KMS-11 (cell line): ENCODE results near the gene CACNA1D.
"Not testable (repeated sequence)": the region's sequence is repeated elsewhere in the genome, so short reads cannot be mapped to it uniquely, and the experiment has no call there.

Experiments used
- H2AFZ ChIP-seq: fragments of 200-600 bp; sonication (generic); 2 replicates; pipeline ENCODE4 v1.6.1; 2016; ENCODE audit warnings: antibody characterized with exemption, mixed run types, low read depth
- H3K27ac ChIP-seq: fragments of 200-600 bp; sonication (generic); 2 replicates; pipeline ENCODE4 v1.6.1; 2016; ENCODE audit warnings: mild to moderate bottlenecking, mixed run types
- H3K27me3 ChIP-seq: fragments of 200-600 bp; sonication (generic); 2 replicates; pipeline ENCODE4 v1.6.1; 2017; ENCODE audit warnings: mild to moderate bottlenecking, low read depth, mixed run types, moderate library complexity; ENCODE audit not compliant: insufficient read depth
- H3K36me3 ChIP-seq: fragments of 200-600 bp; sonication (generic); 2 replicates; pipeline ENCODE4 v1.6.1; 2017; ENCODE audit warnings: mild to moderate bottlenecking, mixed run types; ENCODE audit not compliant: insufficient read depth
- H3K4me1 ChIP-seq: fragments of 200-600 bp; sonication (generic); 2 replicates; pipeline ENCODE4 v1.6.1; 2016; ENCODE audit warnings: mild to moderate bottlenecking, low read depth, mixed run types; ENCODE audit not compliant: poor library complexity, severe bottlenecking
- H3K4me2 ChIP-seq: fragments of 200-600 bp; sonication (generic); 2 replicates; pipeline ENCODE4 v1.7.0; 2016; ENCODE audit warnings: mild to moderate bottlenecking, mixed run types
- H3K4me3 ChIP-seq: fragments of 200-600 bp; sonication (generic); IDR thresholded peaks from 2 replicates; pipeline ENCODE4 v1.6.1; 2017; ENCODE audit warnings: low read depth, low read length, mixed read lengths; ENCODE audit not compliant: insufficient read depth
- H3K79me2 ChIP-seq: fragments of 200-600 bp; sonication (generic); 2 replicates; pipeline ENCODE4 v1.6.1; 2016; ENCODE audit warnings: low read depth, mixed run types; ENCODE audit not compliant: insufficient read depth
- H3K9ac ChIP-seq: fragments of 200-600 bp; sonication (generic); 2 replicates; pipeline ENCODE4 v1.6.1; 2016; ENCODE audit warnings: mild to moderate bottlenecking, mixed run types
- H4K20me1 ChIP-seq: fragments of 200-600 bp; sonication (generic); 2 replicates; pipeline ENCODE4 v1.6.1; 2016; ENCODE audit warnings: mild to moderate bottlenecking, mixed run types; ENCODE audit not compliant: insufficient read depth
- TF ChIP-seq, protein P1 (sequence below): fragments of 200-600 bp; sonication (generic); conservative IDR thresholded peaks from 2 replicates; pipeline ENCODE4 v1.6.1; 2017; ENCODE audit warnings: low read depth, mild to moderate bottlenecking, antibody characterized with exemption, low read length, moderate library complexity, mixed read lengths

The CACNA1D gene

DNA sequence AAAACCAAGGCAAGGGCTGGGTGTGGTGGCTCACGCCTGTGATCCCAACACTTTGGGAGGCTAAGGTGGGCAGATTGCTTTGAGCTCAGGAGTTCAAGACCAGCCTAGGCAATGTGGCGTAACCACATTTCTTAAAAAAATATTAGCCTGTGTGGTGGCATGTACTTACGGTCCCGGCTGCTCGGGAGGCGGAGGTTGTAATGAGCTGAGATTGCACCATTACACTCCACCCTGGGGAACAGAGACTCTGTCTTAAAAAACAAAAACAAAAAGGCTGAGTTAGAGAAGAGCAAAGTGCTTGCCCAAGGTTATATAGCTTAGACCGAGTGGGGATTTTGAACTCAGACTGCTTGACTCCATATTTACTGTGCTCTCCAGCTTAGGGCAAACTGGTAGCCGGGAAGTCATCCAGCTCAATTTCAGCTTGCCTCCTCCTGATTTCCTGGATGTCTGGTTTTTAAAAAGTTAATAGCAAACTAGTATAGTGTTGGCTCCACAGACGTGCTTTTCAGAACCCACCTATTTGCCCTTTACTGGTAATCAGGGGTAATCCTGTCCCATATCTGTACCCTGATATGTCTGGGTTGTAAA lies 138.9 kb downstream of the CACNA1D start:
- H3K27me3 ChIP-seq, result no peaks in the 10 kb centered on the region
- H3K4me1 ChIP-seq, result no peaks in the 10 kb centered on the region
- H3K27ac ChIP-seq, result no peak overlapping the region
- H3K9ac ChIP-seq, result no peak overlapping the region
- TF ChIP-seq, protein P1, sequence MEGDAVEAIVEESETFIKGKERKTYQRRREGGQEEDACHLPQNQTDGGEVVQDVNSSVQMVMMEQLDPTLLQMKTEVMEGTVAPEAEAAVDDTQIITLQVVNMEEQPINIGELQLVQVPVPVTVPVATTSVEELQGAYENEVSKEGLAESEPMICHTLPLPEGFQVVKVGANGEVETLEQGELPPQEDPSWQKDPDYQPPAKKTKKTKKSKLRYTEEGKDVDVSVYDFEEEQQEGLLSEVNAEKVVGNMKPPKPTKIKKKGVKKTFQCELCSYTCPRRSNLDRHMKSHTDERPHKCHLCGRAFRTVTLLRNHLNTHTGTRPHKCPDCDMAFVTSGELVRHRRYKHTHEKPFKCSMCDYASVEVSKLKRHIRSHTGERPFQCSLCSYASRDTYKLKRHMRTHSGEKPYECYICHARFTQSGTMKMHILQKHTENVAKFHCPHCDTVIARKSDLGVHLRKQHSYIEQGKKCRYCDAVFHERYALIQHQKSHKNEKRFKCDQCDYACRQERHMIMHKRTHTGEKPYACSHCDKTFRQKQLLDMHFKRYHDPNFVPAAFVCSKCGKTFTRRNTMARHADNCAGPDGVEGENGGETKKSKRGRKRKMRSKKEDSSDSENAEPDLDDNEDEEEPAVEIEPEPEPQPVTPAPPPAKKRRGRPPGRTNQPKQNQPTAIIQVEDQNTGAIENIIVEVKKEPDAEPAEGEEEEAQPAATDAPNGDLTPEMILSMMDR, result no peak
- no peak overlapping the region for H2AFZ ChIP-seq
- no peaks in the 10 kb centered on the region for H3K36me3 ChIP-seq
- no peak overlapping the region for H3K4me3 ChIP-seq
- H4K20me1 ChIP-seq, result no peaks in the 10 kb centered on the region
- H3K79me2 ChIP-seq, result no peaks in the 10 kb centered on the region
- no peak overlapping the region for H3K4me2 ChIP-seq

DNA sequence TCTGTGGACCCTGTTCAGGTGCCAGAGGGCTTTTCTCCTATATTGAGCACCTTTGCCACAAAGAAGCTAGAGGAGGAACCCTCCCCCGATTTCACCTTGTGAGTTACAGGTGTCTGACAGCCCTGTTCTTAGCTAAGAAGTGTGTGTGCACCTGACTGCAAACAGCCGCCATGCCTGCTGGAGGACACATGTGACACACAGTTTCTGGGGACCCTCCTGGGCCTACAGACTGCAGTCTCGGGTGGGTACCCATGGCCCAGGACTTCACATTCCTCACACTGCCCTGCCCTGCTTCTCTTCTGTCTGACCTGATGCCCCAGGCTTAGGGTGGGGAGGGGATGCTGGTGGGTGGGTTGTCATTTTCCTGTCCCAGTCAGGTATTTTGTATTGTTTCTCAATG lies 140.6 kb downstream of the CACNA1D start:
- H3K4me3 ChIP-seq, result no peak overlapping the region
- no peaks in the 10 kb centered on the region for H3K4me1 ChIP-seq
- H3K27me3 ChIP-seq, result no peaks in the 10 kb centered on the region
- no peak overlapping the region for H3K9ac ChIP-seq
- no peak overlapping the region for H3K4me2 ChIP-seq
- no peak overlapping the region for H2AFZ ChIP-seq
- H3K36me3 ChIP-seq, result no peaks in the 10 kb centered on the region
- no peaks in the 10 kb centered on the region for H3K79me2 ChIP-seq
- TF ChIP-seq, protein P1, result no peak
- H3K27ac ChIP-seq, result no peak overlapping the region
- H4K20me1 ChIP-seq, result no peaks in the 10 kb centered on the region

DNA sequence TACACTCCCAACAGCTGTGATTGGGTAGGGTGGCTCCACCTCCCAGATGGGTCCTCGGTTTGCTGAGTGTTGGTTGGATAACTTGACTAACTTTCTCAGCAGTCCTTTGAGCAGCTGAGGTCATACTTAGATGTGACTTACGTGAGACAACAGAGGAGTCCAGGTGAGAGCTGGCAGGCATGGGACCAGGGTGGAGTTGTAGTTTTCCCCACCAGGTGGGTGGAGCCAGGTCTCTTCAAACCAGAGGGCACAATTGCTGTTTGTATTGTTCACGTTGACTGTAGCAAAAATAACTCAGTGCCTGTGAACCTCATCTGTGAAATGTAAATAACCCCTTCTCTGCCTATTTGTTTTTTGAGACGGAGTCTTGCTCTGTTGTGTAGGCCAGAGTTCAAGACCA lies 144.4 kb downstream of the CACNA1D start:
- not testable (repeated sequence) for H3K4me1 ChIP-seq, H4K20me1 ChIP-seq, H3K27me3 ChIP-seq, H2AFZ ChIP-seq, H3K79me2 ChIP-seq, H3K4me2 ChIP-seq, H3K4me3 ChIP-seq, H3K36me3 ChIP-seq, H3K9ac ChIP-seq, H3K27ac ChIP-seq

DNA sequence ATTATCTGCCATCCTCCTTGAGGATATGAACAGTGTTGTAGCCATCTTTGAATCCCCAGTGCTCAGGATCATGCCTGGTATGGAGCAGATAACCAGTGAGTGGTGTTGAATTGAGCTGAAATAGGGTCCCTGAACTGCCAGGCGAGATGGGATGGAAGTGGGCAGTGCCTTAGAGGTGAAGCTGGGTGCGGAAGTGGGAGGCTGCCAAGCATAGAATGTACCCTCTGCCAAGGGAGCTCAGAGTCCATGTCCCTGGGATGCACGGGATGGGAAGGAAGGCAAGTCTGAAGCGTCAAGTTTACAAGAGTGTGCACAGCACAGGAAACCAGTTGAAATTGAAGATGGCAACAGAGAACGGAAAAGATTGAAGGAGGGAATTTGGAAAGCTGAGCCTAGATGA lies 147.0 kb downstream of the CACNA1D start:
- Histone ChIP-seq H3K4me1 (no peaks in the 10 kb centered on the region), H3K27me3 (no peaks in the 10 kb centered on the region), H3K9ac (no peak overlapping the region), H4K20me1 (no peaks in the 10 kb centered on the region), H3K4me3 (no peak overlapping the region), H3K27ac (no peak overlapping the region), H3K36me3 (no peaks in the 10 kb centered on the region), H2AFZ (no peak overlapping the region), H3K4me2 (no peak overlapping the region), H3K79me2 (no peaks in the 10 kb centered on the region)
- TF ChIP-seq, protein P1, result no peak

DNA sequence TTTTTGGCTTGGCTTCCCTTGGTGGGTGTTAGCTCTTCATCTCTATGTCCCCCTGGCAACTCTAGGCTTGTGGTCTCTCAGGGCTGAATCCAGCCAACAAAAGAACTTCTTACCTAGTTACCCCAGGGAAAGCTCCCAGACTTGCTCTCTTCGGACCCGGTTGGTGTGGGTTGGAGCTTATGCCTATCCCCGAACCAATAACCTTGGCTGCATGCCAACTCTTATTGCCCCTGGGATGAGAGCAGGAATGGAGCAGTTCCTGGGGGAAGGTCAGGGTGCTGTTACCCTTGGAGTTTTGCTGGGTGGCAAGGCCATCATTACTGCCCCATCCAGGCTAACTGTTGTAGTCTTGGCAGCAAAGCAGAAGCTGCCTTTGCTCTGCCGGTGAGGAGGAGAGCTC lies 147.8 kb downstream of the CACNA1D start:
- Histone ChIP-seq H3K27ac (no peak overlapping the region), H2AFZ (no peak overlapping the region), H3K4me3 (no peak overlapping the region), H3K79me2 (no peaks in the 10 kb centered on the region), H4K20me1 (no peaks in the 10 kb centered on the region), H3K36me3 (no peaks in the 10 kb centered on the region), H3K9ac (no peak overlapping the region), H3K4me2 (no peak overlapping the region), H3K27me3 (no peaks in the 10 kb centered on the region), H3K4me1 (no peaks in the 10 kb centered on the region)
- TF ChIP-seq, protein P1, result no peak
